Effector memory CD8-positive, alpha-beta T cell (primary cell): ENCODE results near the gene ARHGAP24.
"Not testable (repeated sequence)": the region's sequence is repeated elsewhere in the genome, so short reads cannot be mapped to it uniquely, and the experiment has no call there.

Experiments used
- ATAC-seq: fragments of 150-1000 bp; cut with Tn5 transposase; replicated peaks from 2 replicates; pipeline ENCODE4 v1.10.0; 2021; ENCODE audit warnings: mild to moderate bottlenecking, moderate library complexity
- DNase-seq, 3 experiments: peaks; one replicate each; pipeline ENCODE4 v3.0.0; 2021
- H3K27ac Mint-ChIP-seq, 2 donors: one replicate each; pipeline ENCODE4 v1.8.0; 2022; ENCODE audit warnings: mild to moderate bottlenecking in 2 of 2, mixed read lengths in 2 of 2, moderate library complexity in 2 of 2
- H3K27me3 Mint-ChIP-seq, 2 donors: one replicate each; pipeline ENCODE4 v1.8.0; 2022; ENCODE audit warnings: mixed read lengths in 2 of 2
- H3K36me3 Mint-ChIP-seq: one replicate; pipeline ENCODE4 v1.8.0; 2022; ENCODE audit warnings: mild to moderate bottlenecking, moderate library complexity, mixed read lengths; ENCODE audit not compliant: insufficient read depth
- H3K4me1 Mint-ChIP-seq, 2 donors: one replicate each; pipeline ENCODE4 v1.8.0; 2022; ENCODE audit warnings: low read depth in 2 of 2, mixed read lengths in 2 of 2
- H3K4me3 Mint-ChIP-seq, 2 donors: one replicate each; pipeline ENCODE4 v1.8.0; 2022; ENCODE audit warnings: mild to moderate bottlenecking in 2 of 2, mixed read lengths in 2 of 2, moderate library complexity in 2 of 2
- H3K9me3 Mint-ChIP-seq, 2 donors: one replicate each; pipeline ENCODE4 v1.8.0; 2022; ENCODE audit warnings: mixed read lengths in 2 of 2

The ARHGAP24 gene

DNA sequence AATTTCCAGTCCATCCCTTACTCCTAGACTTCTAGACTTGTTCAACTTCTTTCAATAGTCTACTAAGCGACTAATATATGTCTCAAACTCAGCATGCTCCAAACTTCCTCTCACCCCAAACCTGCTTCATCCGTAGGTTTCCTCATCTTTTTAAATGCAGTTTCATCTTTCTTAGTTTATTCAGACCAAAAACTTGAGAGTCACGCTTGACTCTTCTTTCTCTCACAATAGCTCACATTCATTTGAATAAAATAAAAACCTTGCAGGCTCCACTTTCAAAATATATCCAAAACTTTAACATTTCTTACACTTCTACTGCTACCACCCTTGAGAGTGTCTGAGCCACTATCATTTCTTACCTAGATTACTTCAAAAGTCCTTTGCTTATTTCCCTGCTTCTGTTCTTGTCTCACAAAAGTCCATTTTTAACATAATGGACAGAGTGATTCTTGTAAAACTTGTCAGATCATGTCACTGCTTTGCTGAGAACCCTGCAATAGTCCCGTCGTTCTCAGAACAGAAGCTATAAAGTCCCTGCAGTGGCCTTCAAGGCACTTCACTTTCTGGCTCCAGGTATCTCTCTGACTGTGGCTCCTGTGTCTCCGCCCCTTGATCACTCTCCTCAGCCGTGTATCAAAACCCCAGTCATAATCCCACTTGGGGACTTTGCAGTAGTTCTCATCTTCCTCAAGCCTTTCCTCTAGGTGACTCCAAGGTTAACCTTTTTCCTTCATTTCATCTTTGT is 167.6 kb downstream of the ARHGAP24 start:
- Mint-ChIP-seq H3K27me3 (no peaks in the 10 kb centered on the region), H3K36me3 (no peaks in the 10 kb centered on the region), H3K4me1 (no peaks in the 10 kb centered on the region), H3K9me3 (peaks cover 10 to 16% of the 10 kb centered on the region in 2 donors), H3K27ac (no peak overlapping the region), H3K4me3 (no peak overlapping the region)
- ATAC-seq: no peak
- DNase-seq: no peak

DNA sequence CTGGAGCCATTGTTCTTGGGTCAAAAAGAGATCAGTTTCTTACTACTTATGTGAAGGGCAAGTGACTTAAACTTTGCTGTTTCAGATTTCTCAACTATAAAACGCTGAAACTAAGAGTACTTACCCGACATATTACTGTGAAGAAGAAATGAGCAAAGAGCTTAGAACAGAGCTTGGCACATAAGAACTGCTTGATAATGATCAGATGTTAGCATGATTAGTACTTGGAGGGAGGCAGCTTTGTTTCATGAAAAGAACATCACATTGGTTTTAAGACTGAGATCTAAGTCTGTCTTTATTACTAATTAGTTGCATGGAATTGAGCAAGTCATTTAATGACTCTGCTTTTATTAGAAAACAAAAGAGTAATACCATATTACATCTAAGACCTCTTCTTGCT is 169.1 kb downstream of the ARHGAP24 start:
- ATAC-seq (no peak), DNase-seq (no peak)
- no peaks in the 10 kb centered on the region for H3K4me1 Mint-ChIP-seq
- H3K27ac Mint-ChIP-seq: no peak overlapping the region
- H3K9me3 Mint-ChIP-seq: peaks cover 10 to 16% of the 10 kb centered on the region in 2 donors
- no peak overlapping the region for H3K4me3 Mint-ChIP-seq
- no peaks in the 10 kb centered on the region for H3K36me3 Mint-ChIP-seq
- no peaks in the 10 kb centered on the region for H3K27me3 Mint-ChIP-seq

- H3K27ac Mint-ChIP-seq: no peak overlapping the region
- DNase-seq: no peak
- H3K27me3 Mint-ChIP-seq: no peaks in the 10 kb centered on the region
- no peaks in the 10 kb centered on the region for H3K4me1 Mint-ChIP-seq
- peaks cover 0 to 4% of the 10 kb centered on the region in 2 donors for H3K9me3 Mint-ChIP-seq
- H3K4me3 Mint-ChIP-seq: no peak overlapping the region
- ATAC-seq: no peak
- H3K36me3 Mint-ChIP-seq: no peaks in the 10 kb centered on the region
These were observed 176.0 kb downstream of the ARHGAP24 start for GRCh38 chr4:85650908-85651307.

- Mint-ChIP-seq H3K9me3 (peaks cover 0 to 2% of the 10 kb centered on the region in 2 donors), H3K4me1 (no peaks in the 10 kb centered on the region), H3K4me3 (no peak overlapping the region), H3K27me3 (no peaks in the 10 kb centered on the region), H3K36me3 (peaks cover 2% of the 10 kb centered on the region), H3K27ac (no peak overlapping the region)
- no peak for DNase-seq
- ATAC-seq: no peak
These were observed 182.0 kb downstream of the ARHGAP24 start for GRCh38 chr4:85656759-85657505.

DNA sequence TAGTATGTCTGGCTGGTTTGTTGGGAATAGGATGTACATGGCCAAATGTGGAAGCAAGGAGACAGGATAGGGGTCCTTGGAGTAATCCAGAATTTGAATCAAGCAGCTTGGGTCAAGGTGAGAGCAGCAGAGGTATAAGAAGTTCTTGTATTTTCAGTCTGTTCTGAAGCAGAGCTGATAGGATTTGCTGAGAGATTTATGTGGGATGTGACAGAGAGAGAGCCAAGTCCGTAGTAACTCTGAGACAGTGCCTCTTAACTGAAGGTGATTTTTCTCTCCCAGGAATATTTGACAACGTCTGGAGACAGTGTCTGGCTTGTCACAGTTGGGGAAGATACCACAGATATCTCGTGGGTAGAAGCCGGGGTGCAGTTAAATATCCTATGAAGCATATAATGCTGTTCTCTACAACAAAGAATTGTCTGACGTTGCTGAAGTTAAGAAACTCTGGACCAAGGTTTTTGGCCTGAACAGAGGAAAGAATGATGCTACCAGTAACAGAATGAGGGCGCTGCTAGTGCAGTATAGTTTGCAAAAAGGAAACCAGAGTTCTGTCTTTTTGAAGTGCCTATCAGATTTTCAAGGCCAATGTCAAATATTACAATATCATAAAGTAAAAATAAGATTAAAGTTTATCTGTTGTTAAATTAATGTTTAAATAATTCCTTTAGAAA is 184.0 kb downstream of the ARHGAP24 start:
- ATAC-seq (no peak), DNase-seq (no peak)
- H3K27me3 Mint-ChIP-seq: no peaks in the 10 kb centered on the region
- H3K4me1 Mint-ChIP-seq: no peaks in the 10 kb centered on the region
- H3K9me3 Mint-ChIP-seq: peaks cover 0 to 2% of the 10 kb centered on the region in 2 donors
- H3K4me3 Mint-ChIP-seq: no peak overlapping the region
- H3K36me3 Mint-ChIP-seq: peaks cover 2% of the 10 kb centered on the region
- H3K27ac Mint-ChIP-seq: no peak overlapping the region

DNA sequence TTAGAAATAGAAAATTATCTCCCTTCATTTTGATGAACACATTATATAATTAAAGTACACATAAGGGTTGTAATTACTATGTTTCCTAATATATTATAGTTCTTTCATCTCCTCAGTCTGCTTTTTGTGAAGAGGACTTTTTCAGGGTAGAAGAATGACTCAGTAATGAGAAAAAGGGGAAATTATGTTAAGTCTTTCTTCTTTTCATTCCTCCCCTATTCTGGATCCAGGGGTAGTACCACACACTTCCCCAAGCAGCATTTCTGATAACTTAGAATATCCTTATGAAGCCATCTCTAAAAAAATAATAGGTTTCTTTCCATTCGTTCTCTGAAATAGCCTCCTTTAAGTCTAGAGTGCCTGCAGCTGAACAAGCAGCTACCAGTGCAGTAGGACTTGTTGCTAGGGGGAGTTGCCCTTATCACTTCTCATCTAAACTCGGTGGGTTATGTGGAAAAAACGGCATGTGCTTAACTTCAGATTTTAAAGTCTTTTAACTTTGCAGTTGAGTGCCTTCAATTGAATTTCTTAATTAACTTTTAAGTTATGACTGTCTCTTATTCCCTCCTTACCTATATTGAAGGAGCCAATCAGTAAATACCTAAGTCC is 184.8 kb downstream of the ARHGAP24 start:
- H3K27me3 Mint-ChIP-seq: no peaks in the 10 kb centered on the region
- H3K4me3 Mint-ChIP-seq: no peak overlapping the region
- DNase-seq (no peak), ATAC-seq (no peak)
- H3K4me1 Mint-ChIP-seq: no peaks in the 10 kb centered on the region
- peaks cover 2% of the 10 kb centered on the region for H3K36me3 Mint-ChIP-seq
- H3K27ac Mint-ChIP-seq: no peak overlapping the region
- peaks cover 0 to 2% of the 10 kb centered on the region in 2 donors for H3K9me3 Mint-ChIP-seq

DNA sequence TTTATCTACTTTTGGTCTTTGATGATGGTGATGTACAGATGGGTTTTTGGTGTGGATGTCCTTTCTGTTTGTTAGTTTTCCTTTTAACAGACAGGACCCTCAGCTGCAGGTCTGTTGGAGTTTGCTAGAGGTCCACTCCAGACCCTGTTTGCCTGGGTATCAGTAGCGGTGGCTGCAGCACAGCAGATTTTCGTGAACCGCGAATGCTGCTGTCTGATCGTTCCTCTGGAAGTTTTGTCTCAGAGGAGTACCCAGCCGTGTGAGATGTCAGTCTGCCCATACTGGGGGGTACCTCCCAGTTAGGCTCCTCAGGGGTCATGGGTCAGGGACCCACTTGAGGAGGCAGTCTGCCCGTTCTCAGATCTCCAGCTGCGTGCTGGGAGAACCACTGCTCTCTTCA is 191.7 kb downstream of the ARHGAP24 start:
- H3K9me3 Mint-ChIP-seq: peaks cover 0 to 10% of the 10 kb centered on the region in 2 donors
- not testable (repeated sequence) for H3K4me1 Mint-ChIP-seq, DNase-seq, H3K27ac Mint-ChIP-seq, H3K27me3 Mint-ChIP-seq, H3K4me3 Mint-ChIP-seq, ATAC-seq, H3K36me3 Mint-ChIP-seq

GRCh38 chr4:85669204-85669603 is 194.3 kb downstream of the ARHGAP24 start:
- Mint-ChIP-seq H3K4me3 (no peak overlapping the region), H3K36me3 (no peaks in the 10 kb centered on the region), H3K9me3 (peaks cover 0 to 18% of the 10 kb centered on the region in 2 donors), H3K27me3 (no peaks in the 10 kb centered on the region), H3K4me1 (no peaks in the 10 kb centered on the region), H3K27ac (no peak overlapping the region)
- ATAC-seq: no peak
- DNase-seq: no peak

DNA sequence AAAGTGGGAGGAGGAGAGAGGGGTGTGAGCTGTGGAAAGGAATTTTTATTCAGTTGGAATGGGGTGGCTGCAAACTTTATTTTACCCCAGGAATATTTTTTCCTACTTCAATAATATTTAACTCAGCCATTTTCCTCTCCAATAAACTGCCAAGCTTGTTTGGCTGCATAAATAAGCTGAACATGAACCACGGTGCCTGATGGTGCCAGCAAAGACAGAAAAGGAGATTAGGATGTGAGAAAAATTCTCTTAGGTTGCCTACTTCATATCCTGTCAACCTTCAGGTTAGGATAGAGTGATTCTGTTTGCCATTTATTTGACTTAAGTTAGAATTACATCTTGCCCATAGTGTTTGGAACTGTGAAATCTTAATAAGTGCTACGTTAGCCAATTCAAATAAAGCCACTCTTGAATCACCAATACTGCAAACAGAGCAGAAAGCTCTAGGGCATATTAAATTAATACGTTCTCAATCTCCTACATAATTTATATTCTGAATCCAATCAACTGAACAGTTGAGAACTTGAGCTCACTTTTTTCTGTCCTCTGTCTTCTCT is 195.1 kb downstream of the ARHGAP24 start:
- peaks cover 0 to 18% of the 10 kb centered on the region in 2 donors for H3K9me3 Mint-ChIP-seq
- no peaks in the 10 kb centered on the region for H3K4me1 Mint-ChIP-seq
- DNase-seq (no peak), ATAC-seq (no peak)
- no peaks in the 10 kb centered on the region for H3K27me3 Mint-ChIP-seq
- H3K27ac Mint-ChIP-seq: no peak overlapping the region
- no peaks in the 10 kb centered on the region for H3K36me3 Mint-ChIP-seq
- H3K4me3 Mint-ChIP-seq: no peak overlapping the region

DNA sequence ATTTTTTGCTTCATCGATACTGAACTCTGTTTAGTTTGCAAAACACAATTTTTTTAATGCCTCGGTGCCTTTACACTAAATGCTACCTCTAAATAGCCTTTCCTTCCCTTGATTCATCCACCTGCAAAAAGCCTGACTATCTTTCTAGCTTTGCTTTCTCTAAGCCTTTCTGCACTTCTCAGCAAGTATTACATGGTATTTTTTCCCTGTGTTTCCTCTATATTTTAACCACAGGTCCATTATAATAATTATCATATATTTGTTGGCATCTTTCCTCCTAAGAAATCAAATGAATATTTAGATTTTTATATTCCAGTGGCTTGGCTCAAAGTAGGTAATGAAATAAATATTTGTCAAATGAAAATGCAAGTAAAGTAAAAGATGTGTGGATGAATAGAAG is 196.2 kb downstream of the ARHGAP24 start:
- Mint-ChIP-seq H3K27me3 (no peaks in the 10 kb centered on the region), H3K36me3 (no peaks in the 10 kb centered on the region), H3K27ac (no peak overlapping the region), H3K9me3 (peaks cover 0 to 16% of the 10 kb centered on the region in 2 donors), H3K4me1 (no peaks in the 10 kb centered on the region), H3K4me3 (no peak overlapping the region)
- DNase-seq: no peak
- ATAC-seq: no peak

DNA sequence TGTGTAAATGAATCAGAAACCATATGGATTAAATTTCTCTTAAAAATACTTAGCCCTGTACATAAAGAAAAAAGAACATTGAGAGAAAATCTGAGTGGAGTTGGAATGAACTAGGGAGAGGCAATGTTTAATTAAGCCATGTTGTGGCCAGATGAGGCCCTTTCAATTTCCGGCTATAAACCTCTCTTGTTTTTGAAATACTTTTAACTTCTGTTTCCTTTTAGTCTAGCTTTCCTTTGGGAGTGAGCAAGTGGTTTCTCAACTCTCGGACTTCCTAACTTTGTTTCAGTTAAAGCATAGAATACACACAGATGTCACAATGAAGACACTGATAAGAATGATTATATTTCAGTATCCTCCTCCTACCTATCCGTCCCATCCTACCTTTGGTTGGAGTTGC is 197.2 kb downstream of the ARHGAP24 start:
- no peak for DNase-seq
- no peak for ATAC-seq
- Mint-ChIP-seq H3K36me3 (no peaks in the 10 kb centered on the region), H3K4me3 (no peak overlapping the region), H3K9me3 (peaks cover 0 to 19% of the 10 kb centered on the region in 2 donors), H3K4me1 (no peaks in the 10 kb centered on the region), H3K27ac (no peak overlapping the region), H3K27me3 (no peaks in the 10 kb centered on the region)

- Mint-ChIP-seq H3K4me1 (no peaks in the 10 kb centered on the region), H3K27me3 (no peaks in the 10 kb centered on the region), H3K36me3 (no peaks in the 10 kb centered on the region), H3K9me3 (peaks cover 8 to 20% of the 10 kb centered on the region in 2 donors), H3K4me3 (no peak overlapping the region), H3K27ac (no peak overlapping the region)
- ATAC-seq: no peak
- no peak for DNase-seq
These were observed 198.0 kb downstream of the ARHGAP24 start for GRCh38 chr4:85672959-85673358.

- H3K27ac Mint-ChIP-seq: no peak overlapping the region
- H3K36me3 Mint-ChIP-seq: no peaks in the 10 kb centered on the region
- no peaks in the 10 kb centered on the region for H3K4me1 Mint-ChIP-seq
- ATAC-seq (no peak), DNase-seq (no peak)
- no peaks in the 10 kb centered on the region for H3K27me3 Mint-ChIP-seq
- peaks cover 9 to 17% of the 10 kb centered on the region in 2 donors for H3K9me3 Mint-ChIP-seq
- H3K4me3 Mint-ChIP-seq: no peak overlapping the region
These were observed 198.6 kb downstream of the ARHGAP24 start for GRCh38 chr4:85673540-85673939.
